LHCN-M2 (cell line): ENCODE measurements around the gene RAB10. TPM values are rescaled to one million over a fixed set of nuclear protein-coding genes. Genes with fewer than 3 reads are reported as not detected.
"Not testable (repeated sequence)": the region's sequence is repeated elsewhere in the genome, so short reads cannot be mapped to it uniquely, and the experiment has no call there.

ENCODE experiments used
- DNase-seq: peaks from one replicate; pipeline ENCODE4 v3.0.0-alpha.2; 2012; ENCODE audit warnings: low read depth
- polyA plus RNA-seq: library from polyadenylated mRNA; unstranded; fragments of >200 nt; gene quantifications from one replicate; pipeline ENCODE4 v1.2.1, GENCODE V29; 2012; ENCODE audit warnings: missing spikeins
- total RNA-seq: library from RNA; depleted of rRNA; stranded (reverse); fragments of >200 nt; gene quantifications from 2 replicates; pipeline ENCODE4 v1.2.3, GENCODE V29; 2014; rRNA removed

RAB10 gene
- total RNA-seq, result 124 and 143 TPM in 2 replicates
- 78.1 TPM for polyA plus RNA-seq

- DNase-seq, result peak; percentile 99
Measured at GRCh38 chr2:26033818-26034636, at the start of gene RAB10. TSS of gene RAB10 (plus strand) at chr2:26034084. CDS start at chr2:26034609, 525 bp downstream.

- DNase-seq, result no peak
Measured at GRCh38 chr2:25988134-25988533, 45.8 kb upstream of the RAB10 start.

GRCh38 chr2:25989154-25989553 is 44.7 kb upstream of the RAB10 start:
- DNase-seq, result no peak

DNA sequence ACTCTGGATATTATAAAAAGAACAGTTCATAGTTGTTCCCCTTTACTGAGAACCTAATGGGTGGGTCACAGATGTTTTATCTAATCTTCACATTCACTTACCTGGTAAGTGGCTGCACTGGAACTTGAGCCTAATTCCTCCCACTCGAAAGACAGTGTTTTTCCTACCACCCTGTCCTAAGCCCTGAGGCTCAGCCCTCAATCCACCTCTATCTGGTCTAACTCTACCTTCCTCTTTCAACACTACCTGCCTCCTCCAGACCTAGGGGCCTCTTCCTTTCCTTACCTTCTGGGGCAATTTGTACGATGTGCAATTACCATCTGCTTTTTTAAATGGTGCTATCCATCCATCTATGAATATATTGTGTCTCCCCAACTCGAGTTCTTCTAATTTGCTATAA is 41.9 kb upstream of the RAB10 start:
- no peak for DNase-seq

- no peak for DNase-seq
Measured at GRCh38 chr2:25992556-25992955, 41.3 kb upstream of the RAB10 start.

DNA sequence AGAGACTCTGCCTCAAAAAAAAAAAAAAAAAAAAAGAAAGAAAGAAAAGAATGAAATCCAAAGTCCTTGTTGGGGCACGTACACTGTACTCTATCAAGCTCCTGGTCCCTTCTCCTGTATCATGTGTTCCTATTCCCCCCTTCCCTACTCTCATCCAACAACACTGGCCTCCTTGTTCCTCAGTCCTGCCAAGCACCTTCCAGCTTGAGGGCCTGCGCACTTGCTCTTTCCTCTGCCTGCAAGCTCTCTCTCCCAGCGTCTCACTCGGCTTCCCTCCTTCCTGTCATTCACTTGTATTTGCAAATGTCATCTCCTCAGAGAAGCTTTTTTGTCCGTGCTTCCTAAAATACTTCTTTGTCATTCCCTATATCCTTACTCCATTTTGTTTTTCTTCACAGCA is 40.8 kb upstream of the RAB10 start:
- no peak for DNase-seq

DNA sequence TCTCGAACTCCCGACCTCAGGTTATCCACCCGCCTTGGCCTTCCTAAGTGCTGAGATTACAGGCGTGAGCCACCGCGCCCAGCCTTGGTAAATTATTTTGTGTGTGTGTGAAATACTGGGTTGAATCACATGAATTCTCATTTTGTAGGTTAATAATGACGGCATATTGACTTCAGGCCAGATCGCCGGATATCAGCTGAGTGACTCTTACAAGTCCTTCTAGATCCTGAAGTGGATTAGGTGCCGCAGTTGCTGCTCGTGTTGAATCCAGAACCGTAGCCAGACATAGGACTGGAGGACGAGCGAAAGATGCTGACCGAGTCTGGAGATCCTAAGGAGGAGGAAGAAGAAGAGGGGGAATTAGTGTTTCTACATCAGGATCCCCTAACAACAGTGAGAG is 39.4 kb upstream of the RAB10 start:
- no peak for DNase-seq

DNA sequence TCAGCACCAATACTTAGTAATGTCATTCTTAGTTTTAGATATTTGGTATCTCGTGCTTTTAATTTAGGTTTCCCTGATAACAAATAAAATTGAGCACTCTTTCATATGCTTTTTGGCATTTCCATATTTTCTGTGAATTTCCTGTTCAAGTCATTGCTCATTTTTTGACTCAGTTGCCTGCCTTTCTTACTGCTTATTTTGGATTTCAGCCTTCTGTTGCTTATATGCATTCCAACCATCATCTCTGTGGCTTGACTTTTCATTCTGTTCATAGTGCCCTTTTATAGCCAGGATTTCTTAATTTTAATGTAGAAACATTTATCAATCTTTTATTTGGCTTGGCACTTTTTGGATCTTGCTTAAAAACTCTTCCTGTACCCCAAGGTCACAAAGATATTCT is 37.0 kb upstream of the RAB10 start:
- DNase-seq, result no peak

- not testable (repeated sequence) for DNase-seq
Measured at GRCh38 chr2:25998816-25999383, 35.0 kb upstream of the RAB10 start.

DNA sequence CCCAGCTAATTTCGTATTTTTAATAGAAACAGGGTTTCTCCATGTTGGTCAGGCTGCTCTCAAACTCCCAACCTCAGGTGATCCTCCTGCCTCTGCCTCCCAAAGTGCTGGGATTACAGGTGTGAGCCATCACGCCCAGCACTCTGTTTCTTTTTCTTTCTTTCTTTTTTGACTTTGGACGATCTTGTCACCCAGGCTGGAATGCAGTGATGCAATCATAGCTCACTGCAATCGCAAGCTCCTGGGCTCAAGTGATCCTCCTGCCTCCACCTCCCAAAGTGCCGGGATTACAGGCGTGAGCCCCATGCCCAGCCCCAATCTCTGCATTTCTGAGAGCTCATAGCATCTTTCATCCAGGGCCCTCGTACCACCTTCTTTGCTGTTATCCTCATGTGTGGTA is 34.5 kb upstream of the RAB10 start:
- not testable (repeated sequence) for DNase-seq

GRCh38 chr2:26000561-26001082 is 33.3 kb upstream of the RAB10 start:
- DNase-seq, result peak; percentile 74

DNA sequence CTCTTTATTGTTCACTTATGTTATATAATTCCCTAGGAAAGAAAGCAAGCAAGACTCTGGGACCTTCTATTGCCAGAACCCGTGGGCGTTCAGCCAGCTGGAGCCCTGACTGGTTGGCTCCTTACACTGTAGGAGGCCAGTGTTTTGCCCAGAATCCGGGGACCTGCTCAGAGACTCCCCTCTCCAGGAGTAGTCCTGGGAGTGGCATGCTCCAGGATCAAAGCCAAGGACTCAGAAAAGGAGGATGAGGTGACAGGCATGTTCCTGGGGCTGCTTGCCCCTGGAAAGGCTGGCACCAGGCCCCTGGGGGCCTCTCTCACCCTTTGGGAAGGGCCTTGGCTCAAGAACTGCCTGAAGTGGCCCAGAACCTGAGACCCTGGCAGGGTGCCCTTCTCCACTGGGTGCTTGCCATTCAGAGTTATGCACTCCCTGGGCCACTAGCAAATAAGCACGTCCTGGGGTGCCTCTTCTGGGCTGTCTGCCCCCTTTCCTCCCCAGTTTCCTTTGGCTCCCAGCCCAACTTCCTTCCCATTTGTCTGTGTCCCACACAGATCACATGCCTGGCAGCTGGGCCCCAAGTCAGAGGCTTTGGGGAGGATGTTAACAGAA is 32.0 kb upstream of the RAB10 start:
- DNase-seq, result peak; percentile 37

GRCh38 chr2:26002632-26003310 is 31.1 kb upstream of the RAB10 start:
- DNase-seq, result peak; percentile 36

- DNase-seq, result no peak
Measured at GRCh38 chr2:26008095-26008494, 25.8 kb upstream of the RAB10 start.

DNA sequence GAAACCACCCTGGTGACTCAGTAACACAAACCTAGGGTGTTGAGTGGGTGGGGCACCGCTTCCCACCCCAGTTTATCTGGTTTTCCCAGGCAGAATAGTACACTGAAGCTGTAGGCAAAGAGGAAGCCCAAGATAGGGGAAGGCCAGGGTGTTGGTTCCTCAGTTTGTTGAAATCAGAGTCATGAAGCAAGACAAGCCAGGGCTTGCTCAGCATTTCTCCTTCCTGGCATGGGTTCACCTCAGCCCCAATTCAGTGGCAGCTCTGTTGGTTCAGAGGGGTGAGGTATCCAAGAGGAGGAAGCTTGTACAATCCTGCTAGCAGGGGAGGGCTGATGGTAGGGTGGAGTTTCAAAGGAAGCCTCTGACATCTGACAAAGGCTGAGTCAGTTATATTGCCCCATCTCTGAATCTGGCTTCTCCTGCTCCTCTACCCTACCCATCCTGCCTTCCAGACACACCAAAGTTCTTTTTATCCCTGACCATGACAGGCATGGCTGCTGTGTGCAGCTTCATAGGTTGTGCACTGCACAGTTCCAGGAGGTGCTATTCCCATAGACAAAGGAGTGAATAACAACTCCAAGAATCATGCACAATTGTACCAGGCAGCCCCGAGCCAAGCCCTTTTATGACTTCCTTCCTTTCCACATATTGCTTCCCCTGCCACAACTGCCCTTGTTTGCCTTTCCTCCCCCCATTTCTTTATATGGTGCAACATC is 24.9 kb upstream of the RAB10 start:
- peak; percentile 80 for DNase-seq

DNA sequence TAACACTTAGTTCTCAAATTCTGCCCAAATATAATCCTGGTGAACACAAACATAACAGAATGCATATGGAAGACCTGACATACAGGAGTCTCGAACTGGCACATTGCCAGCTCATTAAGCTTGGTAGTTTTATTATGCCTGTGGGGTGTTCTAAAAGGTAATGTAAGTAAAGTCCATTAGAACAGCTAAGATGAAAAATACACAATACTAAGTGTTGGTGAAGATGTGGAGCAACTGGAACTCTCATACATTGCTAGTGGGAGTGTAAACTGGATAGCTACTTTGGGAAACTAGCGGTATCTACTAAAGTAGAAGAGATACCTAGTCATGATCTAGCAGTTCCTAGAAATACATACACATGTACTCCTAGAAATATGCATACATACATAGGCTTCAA is 24.3 kb upstream of the RAB10 start:
- DNase-seq, result no peak

DNA sequence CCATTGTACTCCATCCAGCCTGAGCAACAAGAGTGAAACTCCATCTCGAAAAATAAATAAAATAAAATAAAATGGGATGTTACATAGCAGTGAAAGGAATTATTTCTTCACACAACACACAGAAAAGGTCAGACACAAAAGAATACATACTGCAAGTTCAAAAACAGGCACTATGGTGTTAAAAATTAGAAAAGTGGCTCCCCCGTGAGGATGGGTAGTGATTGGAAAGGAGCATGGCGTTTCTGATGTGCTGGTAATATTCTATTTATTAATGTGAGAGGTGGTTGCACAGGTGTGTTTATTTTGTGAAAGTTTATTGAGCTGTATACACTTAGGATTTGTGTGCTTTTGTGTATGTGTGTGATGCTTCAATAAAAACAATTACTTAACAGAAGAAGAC is 22.9 kb upstream of the RAB10 start:
- no peak for DNase-seq

DNA sequence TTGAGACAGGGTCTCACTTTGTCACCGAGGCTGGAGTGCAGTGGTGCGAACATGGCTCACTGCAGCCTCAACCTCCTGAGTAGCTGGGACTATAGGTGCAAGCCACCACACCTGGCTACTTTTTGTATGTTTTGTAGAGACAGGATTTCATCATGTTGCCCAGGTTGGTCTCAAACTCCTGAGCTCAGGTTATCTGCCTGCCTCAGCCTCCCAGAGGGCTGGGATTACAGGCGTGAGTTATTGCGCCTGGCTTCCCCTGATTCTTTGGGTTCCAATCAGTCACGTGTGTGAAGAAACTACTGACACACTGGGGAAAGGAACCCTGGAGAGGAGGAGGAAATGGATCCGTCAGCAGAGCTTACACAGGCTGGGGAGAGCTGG is 22.3 kb upstream of the RAB10 start:
- no peak for DNase-seq

DNA sequence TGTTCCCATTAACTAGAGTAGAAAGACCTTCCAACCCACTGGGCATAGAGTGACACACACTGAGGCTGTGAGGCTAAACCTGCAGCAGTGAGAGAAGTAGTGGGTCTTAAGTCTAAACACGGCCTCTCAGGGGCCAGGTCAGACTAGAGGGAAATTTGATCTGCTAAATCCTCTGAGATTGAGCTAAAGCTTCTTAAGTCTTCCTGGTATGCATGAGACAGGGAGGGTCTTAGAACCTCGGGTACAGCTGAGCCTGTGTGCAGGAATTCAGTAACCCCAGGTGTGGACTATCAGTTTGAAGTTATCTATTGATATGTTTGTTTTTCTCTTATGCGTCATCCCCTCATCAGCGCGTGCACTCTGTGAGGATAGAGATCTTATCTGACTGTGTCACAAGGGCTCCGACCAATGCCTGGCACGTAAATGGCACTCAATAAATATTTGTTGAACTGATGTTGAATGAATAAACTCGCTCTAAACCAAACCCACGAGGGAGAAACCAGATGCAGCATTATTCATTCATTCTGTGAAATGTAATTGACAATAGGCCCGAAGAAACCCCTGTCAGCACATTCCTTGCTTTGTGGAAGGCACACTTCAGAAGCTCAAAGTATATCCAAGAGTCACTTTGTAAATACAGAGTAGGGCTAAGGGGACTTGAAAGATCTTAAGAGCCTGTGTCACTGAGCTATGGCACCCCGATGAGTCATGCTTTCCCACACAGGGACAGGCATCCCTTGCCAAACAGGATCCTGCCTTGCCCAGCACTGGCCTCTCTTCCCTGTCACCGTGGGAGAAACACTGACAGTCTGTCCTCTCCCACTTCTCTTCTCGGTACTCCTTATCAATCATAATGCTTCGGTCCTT is 21.7 kb upstream of the RAB10 start:
- DNase-seq, result peak; percentile 29

DNA sequence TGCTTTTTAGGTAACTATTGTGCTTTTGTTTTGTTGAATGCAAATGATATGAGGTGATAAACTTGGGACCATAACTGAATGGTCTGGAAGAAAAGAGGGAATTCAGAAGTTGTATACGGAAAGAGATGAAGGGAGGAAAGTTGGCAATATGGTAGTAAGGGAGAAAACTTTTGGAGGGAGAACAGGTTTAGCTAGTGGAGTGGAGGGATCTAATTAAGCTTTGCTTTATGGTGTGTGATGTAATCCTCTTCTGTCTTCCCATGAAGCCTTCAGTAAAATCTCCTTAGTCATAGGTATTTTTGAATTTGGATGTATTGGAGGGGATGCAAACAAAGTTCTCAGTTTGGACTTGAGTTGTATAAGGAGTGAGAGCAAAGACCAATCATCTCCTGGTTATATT is 20.2 kb upstream of the RAB10 start:
- DNase-seq, result no peak
